ENCODE measurements around the gene GNG13. TPM values are rescaled to one million over a fixed set of nuclear protein-coding genes. Genes with fewer than 3 reads are reported as not detected.

GNG13 gene
- total and polyA plus RNA-seq, 8 donors = not detected

DNA sequence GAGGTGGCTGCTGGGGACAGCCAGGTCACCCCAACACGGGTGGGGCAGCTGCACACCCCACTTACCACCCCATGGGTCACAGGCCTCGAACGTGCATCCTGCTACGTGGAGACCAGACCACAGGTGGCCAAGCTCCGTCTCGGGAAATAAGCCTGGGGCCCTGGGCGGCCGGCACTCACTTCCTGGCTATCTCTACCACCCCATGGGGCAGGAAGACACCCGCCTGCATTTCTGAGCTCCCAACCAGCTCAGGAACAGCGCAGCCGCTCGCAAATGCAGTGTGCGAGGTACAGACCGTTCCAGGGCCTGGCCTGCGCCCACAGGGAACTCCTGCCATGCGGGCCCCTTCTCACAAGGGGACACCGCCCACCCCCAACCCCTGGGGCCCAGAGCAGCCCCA lies 4.9 kb upstream of the GNG13 start:
- intact Hi-C loops (cut with DNase I; ENCODE audit: low total_unique reads) = no loop called here
- 72 to 79% (median 77%) methylated on average over 11 to 17 of the region's 17 CpGs for WGBS, 5 donors
- no peak for DNase-seq
- Histone ChIP-seq H3K36me3 (no peaks in the 10 kb centered on the region), H3K9me3 (no peaks in the 10 kb centered on the region), H3K27me3 (peaks cover 0 to 66% (median 31%) of the 10 kb centered on the region in 3 donors), H3K4me1 (peaks cover 8 to 32% (median 25%) of the 10 kb centered on the region in 4 donors), H3K4me3 (no peak overlapping the region), H3K27ac (no peak overlapping the region)
- TF ChIP-seq, protein P1, sequence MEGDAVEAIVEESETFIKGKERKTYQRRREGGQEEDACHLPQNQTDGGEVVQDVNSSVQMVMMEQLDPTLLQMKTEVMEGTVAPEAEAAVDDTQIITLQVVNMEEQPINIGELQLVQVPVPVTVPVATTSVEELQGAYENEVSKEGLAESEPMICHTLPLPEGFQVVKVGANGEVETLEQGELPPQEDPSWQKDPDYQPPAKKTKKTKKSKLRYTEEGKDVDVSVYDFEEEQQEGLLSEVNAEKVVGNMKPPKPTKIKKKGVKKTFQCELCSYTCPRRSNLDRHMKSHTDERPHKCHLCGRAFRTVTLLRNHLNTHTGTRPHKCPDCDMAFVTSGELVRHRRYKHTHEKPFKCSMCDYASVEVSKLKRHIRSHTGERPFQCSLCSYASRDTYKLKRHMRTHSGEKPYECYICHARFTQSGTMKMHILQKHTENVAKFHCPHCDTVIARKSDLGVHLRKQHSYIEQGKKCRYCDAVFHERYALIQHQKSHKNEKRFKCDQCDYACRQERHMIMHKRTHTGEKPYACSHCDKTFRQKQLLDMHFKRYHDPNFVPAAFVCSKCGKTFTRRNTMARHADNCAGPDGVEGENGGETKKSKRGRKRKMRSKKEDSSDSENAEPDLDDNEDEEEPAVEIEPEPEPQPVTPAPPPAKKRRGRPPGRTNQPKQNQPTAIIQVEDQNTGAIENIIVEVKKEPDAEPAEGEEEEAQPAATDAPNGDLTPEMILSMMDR (IDR thresholded peaks at IDR 0.05) = no peak
- TF ChIP-seq POLR2AphosphoS5 (IDR thresholded peaks at IDR 0.05) (no peak), EP300 (IDR thresholded peaks at IDR 0.05) (no peak), POLR2A (IDR thresholded peaks at IDR 0.05) (no peak)

DNA sequence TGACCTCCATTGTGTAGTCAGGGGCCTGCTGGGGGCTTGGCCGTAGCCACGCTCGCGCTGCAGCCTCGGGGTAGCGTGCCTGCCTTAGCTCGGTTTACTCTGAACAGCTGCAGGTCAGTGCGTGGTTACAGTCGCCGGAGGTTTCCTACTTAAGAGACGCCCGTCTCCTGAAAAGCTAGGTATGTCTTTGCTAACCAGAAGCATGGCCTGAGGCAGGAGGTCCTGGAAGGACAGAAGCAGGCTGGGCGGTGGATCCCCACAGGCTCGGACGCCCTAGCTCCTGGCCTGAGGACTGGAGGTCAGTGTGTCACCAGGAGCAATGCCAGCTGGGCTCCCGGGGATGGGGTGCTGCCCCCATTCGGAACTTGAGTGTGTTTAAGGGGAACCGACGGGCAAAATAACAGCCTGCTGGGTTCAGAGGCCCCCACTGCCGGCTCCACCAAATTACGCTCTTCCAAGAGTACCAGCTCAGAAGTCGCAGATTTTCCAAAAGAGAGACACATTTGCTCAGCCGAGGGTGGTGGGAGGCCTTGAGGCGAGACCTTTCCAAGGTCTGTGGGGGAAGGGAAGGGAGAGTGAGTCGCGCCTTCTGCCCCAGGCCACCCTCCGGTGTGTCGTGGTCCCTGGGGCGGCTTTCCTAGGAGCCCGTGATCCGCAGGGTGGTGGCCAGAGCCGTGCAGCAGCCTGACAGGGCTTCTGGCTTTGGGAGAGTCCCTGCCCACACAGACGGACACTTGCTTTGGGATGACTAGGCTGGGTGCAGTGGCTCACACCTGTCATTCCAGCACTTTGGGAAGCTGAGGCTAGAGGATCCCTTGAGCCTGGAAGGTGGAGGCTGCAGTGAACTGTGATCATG lies 3.9 kb upstream of the GNG13 start:
- Histone ChIP-seq H3K27ac (no peak overlapping the region), H3K36me3 (no peaks in the 10 kb centered on the region), H3K9me3 (no peaks in the 10 kb centered on the region), H3K27me3 (peaks cover 5 to 66% (median 42%) of the 10 kb centered on the region in 3 donors), H3K4me3 (no peak overlapping the region), H3K4me1 (peaks cover 8 to 39% (median 27%) of the 10 kb centered on the region in 4 donors)
- no peak for DNase-seq
- TF ChIP-seq POLR2A (IDR thresholded peaks at IDR 0.05) = no peak
- TF ChIP-seq, protein P1 (IDR thresholded peaks at IDR 0.05) = no peak
- intact Hi-C loops (cut with DNase I; ENCODE audit: low total_unique reads) = no loop called here
- 36 to 49% (median 40%) methylated on average over 25 to 33 of the region's 33 CpGs for WGBS, 5 donors

DNA sequence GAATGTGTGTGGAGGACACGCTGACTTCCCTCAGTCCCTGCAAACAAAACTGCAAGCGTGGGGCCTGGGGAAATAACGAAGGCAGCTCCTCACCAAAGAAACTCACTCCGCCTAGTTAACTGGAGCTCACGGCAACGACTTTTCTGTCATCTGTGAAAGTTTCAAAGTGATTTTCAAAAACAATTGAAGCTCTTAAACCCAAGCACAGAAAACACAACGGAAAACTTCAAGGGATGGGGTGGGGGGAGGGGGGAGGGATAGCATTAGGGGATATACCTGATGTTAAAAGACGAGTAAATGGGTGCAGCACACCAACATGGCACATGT lies 3.2 kb upstream of the GNG13 start:
- H3K27me3 ChIP-seq = peaks cover 5 to 68% (median 47%) of the 10 kb centered on the region in 3 donors
- no peak overlapping the region for H3K27ac ChIP-seq
- WGBS, 5 donors = 27 to 45% (median 35%) methylated on average over 8 of the region's 8 CpGs
- DNase-seq = no peak
- intact Hi-C loops (cut with DNase I; ENCODE audit: low total_unique reads) = no loop called here
- no peaks in the 10 kb centered on the region for H3K9me3 ChIP-seq
- TF ChIP-seq, protein P1 (IDR thresholded peaks at IDR 0.05) = no peak
- no peak for TF ChIP-seq EP300 (IDR thresholded peaks at IDR 0.05)
- no peak for TF ChIP-seq POLR2AphosphoS5 (IDR thresholded peaks at IDR 0.05)
- no peak for TF ChIP-seq POLR2A (IDR thresholded peaks at IDR 0.05)
- H3K36me3 ChIP-seq = no peaks in the 10 kb centered on the region
- H3K4me1 ChIP-seq = peaks cover 8 to 36% (median 25%) of the 10 kb centered on the region in 4 donors
- no peak overlapping the region for H3K4me3 ChIP-seq

DNA sequence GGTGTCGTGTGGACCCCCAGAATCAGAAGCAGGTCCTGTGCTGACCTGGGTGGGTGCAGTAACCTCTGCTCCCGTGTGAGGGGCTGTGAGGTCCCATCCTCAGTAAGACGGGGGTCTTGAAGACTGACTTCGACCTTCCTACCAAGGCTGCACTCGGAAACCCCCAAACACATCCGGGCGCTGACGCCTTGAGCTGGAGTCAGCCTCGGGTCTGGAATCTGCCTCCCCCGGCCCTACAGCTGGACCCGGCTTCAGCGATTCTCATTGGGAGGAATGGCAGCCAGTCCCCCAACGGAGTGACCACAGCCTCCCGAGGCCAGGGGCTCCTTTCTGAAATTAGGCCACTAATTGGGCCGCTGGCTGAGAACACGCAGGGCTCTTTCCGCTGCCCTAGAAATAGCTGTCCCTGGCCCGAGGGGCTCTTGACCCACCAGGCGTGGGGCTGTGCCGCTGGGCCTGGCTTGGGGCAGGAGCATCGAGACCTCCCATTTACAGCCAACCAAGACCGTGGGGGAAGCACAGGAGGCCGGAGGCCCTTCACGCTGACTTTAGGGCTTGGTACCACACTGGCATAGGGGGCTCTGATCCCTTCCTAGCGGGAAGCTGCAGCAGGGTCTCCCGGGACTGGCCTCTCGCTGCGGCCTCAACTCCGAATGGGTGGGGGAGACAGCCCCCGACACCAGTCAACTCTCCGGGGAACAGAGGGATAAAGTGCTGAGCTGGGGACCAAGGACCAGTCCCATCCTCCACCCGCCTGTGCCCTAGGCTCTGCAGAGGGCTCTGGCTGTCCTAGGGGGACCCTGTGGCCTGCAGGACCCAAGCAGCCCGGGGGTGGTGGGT lies 2.6 kb upstream of the GNG13 start:
- Histone ChIP-seq H3K27ac (no peak overlapping the region), H3K4me3 (no peak overlapping the region), H3K36me3 (no peaks in the 10 kb centered on the region), H3K9me3 (peaks cover 0 to 1% (median 0%) of the 10 kb centered on the region in 4 donors), H3K4me1 (peaks cover 2 to 30% (median 19%) of the 10 kb centered on the region in 4 donors), H3K27me3 (peaks cover 5 to 71% (median 47%) of the 10 kb centered on the region in 3 donors)
- TF ChIP-seq, protein P1 (IDR thresholded peaks at IDR 0.05) = no peak
- TF ChIP-seq POLR2AphosphoS5 (IDR thresholded peaks at IDR 0.05) = no peak
- TF ChIP-seq POLR2A (IDR thresholded peaks at IDR 0.05) = no peak
- no peak for TF ChIP-seq EP300 (IDR thresholded peaks at IDR 0.05)
- WGBS, 5 donors = 59 to 78% (median 72%) methylated on average over 25 to 33 of the region's 33 CpGs
- intact Hi-C loops (cut with DNase I; ENCODE audit: low total_unique reads) = no loop called here
- no peak for DNase-seq

Measured in stomach (tissue), 9 donors.